GM23338 (cell line): Measurements from ENCODE around the gene DDB1.

Source experiments
- CTCF ChIP-seq, 2 experiments: fragments of 200-600 bp in 1 of 2; sonication (generic) in 1 of 2; conservative IDR thresholded peaks; 2 replicates each; pipeline versions ENCODE4 v1.5.1 to v1.6.1; 2016 to 2017; ENCODE audit warnings: antibody characterized with exemption in 2 of 2, low read depth in 2 of 2, mild to moderate bottlenecking in 2 of 2, moderate library complexity in 1 of 2
- EZH2 ChIP-seq: fragments of 200-600 bp; sonication (generic); IDR thresholded peaks from one replicate; pipeline ENCODE4 v1.8.0; 2017; ENCODE audit warnings: antibody characterized with exemption, mild to moderate bottlenecking, low read depth; ENCODE audit not compliant: unreplicated experiment
- EZH2phosphoT487 ChIP-seq: fragments of 200-600 bp; sonication (generic); IDR thresholded peaks from one replicate; pipeline ENCODE4 v1.8.1; 2018; ENCODE audit warnings: antibody characterized with exemption; ENCODE audit not compliant: unreplicated experiment
- POLR2AphosphoS5 ChIP-seq: IDR thresholded peaks from 2 replicates; pipeline ENCODE4 v1.6.1; 2016; ENCODE audit warnings: antibody characterized with exemption, low read depth
- STAT1 ChIP-seq: IDR thresholded peaks from one replicate; pipeline ENCODE4 v1.6.1; 2016; ENCODE audit warnings: antibody characterized with exemption; ENCODE audit not compliant: unreplicated experiment
- TF ChIP-seq, protein P1 (sequence below): IDR thresholded peaks from one replicate; pipeline ENCODE4 v1.6.1; 2018; ENCODE audit warnings: antibody characterized with exemption; ENCODE audit not compliant: unreplicated experiment

DNA sequence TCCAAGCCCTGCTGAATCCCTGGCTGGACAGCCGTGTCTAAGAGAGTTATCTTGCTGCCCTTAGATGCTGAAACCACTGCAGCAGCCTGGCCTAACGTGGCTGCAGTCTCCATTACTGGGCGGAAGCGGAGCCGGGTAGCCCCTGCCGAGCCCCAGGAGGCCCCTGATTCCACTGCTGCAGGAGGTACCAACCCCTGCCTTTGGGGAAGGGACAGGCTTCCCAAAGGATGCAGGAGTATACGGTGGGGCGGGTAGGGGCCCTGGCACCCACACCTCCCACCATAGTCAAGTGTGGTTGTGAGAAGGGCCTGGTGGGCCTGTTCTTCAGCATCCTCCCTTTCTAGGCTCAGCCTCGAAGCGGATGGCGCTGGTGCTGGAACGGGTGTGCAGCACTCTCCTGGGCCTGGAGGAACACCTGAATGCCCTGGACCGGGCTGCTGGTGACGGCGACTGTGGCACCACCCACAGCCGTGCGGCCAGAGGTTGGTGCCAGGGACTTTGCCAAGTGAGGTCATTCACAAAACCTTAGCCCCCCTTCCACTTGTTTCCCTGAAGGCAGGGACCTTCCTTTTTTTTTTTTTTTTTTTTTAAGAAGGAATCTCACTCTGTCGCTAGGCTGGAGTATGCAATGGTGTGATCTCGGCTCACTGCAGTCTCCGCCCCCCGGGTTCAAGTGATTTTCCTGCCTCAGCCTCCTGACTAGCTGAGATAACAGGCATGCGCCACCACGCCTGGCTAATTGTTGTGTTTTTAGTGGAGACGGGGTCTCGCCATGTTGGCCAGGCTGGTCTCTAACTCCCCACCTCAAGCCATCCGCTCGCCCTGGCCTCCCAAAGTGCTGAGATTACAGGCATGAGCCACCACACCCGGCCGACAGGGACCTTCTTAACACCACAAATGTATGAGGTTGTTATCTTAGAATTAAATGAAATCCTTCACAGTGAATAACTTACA, 11.2 kb upstream of the DDB1 start:
- TF ChIP-seq CTCF (conservative IDR thresholded peaks at IDR 0.05; ENCODE audit: low read depth in 2 of 2) (no peak), EZH2phosphoT487 (no peak), EZH2 (no peak), POLR2AphosphoS5 (no peak), STAT1 (no peak)
- TF ChIP-seq, protein P1, sequence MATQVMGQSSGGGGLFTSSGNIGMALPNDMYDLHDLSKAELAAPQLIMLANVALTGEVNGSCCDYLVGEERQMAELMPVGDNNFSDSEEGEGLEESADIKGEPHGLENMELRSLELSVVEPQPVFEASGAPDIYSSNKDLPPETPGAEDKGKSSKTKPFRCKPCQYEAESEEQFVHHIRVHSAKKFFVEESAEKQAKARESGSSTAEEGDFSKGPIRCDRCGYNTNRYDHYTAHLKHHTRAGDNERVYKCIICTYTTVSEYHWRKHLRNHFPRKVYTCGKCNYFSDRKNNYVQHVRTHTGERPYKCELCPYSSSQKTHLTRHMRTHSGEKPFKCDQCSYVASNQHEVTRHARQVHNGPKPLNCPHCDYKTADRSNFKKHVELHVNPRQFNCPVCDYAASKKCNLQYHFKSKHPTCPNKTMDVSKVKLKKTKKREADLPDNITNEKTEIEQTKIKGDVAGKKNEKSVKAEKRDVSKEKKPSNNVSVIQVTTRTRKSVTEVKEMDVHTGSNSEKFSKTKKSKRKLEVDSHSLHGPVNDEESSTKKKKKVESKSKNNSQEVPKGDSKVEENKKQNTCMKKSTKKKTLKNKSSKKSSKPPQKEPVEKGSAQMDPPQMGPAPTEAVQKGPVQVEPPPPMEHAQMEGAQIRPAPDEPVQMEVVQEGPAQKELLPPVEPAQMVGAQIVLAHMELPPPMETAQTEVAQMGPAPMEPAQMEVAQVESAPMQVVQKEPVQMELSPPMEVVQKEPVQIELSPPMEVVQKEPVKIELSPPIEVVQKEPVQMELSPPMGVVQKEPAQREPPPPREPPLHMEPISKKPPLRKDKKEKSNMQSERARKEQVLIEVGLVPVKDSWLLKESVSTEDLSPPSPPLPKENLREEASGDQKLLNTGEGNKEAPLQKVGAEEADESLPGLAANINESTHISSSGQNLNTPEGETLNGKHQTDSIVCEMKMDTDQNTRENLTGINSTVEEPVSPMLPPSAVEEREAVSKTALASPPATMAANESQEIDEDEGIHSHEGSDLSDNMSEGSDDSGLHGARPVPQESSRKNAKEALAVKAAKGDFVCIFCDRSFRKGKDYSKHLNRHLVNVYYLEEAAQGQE, result no peak
